NAMALWA (cell line): ENCODE data around the gene PHF11.

Source experiments
- DNase-seq: peaks from one replicate; pipeline ENCODE4 v3.0.0-alpha.2; 2015; ENCODE audit warnings: low spot score

PHF11 gene

DNA sequence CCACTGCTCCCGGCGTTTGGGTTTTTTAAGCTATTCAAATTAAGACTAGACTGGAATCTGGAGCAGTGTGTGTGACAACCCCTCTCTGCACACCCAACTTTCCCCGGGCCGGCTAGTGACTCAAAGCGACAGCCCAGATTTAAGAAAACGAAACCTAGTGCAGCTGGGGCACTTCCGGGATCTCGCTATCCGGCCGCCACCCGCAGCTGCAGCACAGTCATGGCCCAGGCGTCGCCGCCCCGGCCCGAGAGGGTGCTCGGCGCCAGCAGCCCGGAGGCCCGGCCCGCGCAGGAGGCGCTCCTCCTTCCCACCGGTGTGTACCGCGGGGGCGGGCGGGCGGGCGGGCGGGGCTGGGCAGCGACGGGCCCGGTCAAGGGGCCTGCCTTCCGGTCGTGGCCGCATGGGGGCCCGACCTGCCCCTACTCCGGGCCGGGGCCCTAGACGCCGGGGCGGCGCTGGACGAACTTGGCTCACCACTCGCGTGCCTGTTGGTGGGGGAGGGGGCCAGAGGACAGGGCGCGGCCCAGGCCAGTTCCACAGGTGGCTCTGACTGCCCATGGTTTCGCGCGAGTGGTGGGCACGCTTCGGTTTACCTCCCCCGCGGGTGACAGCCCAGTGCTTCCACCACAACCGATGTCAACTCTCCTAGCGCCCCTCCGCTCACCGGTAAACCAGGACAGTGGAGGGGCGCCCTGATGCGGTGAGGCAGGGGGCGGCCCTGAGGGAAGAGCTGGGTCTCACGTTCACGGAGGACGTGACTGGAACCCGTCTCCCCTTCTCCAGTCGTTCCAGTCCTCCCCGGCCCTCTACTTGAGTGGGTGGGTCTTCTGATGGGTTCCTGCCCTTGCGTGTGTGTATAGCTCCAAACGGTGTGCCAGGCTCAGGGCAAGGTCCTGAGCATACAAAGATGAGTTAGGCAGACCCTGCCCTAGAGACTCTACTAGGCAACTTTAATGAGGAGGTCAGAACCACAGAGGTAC is at the start of gene PHF11:
TSS of gene PHF11 (plus strand) at position 171 of the 980 bp plus-strand sequence. CDS start at position 220, 49 bp downstream.
- DNase-seq, result peak; percentile 94

DNA sequence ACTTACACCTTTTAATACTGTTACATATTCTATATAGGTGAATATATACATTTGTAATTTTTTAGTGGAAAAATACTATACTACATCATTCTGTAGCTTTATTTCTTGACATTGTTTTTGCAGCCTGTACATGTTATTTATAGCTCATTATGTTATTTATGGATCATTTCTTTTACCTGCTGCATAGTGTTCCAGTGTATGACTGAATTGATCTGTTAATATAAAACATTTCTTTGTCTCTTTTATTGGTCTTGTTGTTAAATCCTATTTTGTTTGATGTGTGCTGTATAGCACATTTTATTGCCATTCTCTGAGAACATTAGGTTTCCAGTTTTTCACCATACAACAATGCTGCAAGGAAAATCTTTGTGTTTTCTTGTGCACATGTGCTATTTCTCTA is 49.3 kb upstream of the PHF11 start:
- DNase-seq, result no peak

DNA sequence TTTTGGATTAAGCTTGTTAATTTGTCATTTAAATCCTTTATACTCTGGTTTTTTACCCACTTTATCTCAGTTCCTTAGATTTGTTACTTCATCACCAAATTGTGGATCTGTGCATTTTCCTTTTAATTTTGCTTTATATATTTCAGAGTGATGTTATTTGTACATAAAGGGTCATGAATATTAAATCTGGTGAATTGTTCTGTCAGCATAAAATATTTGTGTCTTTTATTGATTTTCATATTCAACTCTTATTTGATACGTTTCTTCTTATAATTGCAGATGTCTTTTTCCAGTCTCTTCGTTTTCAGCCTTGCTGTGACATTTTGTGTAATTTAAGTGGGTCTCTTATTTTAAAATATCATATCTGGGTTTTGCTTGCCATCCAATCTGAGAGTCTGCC is 47.0 kb upstream of the PHF11 start:
- DNase-seq, result no peak

DNA sequence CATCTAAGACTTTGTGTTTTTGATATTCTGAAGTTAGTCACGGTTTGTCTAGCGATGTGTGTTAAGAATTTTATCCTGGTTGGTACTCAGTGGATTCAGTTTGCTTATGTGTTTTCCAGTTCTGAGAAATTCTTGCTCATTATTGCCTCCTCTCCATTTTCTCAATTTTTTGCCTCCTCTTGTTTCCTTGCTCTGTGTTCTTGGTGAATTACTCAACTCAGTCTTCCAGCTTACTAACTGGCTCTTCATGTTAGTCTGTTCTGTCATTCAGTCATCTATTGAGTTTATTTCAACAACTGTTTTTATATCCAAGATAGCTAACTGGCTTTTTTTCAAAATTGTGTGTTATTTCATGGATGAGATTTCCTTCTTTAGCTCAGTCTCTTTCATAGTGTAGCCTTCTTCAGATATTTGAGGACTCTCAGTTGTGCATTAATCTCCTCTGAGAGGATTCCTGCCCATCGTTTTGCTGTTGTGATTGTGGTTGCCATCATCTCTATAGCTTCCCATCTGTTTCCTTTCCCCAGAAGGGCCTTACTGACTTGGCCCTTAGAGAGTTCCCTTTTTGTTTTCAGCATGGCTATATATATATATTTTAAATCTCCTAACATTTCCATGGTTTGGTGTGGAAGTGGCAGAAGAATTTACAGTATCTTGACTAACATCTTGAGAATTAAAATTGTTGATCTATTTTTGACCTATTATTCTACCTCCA is 45.5 kb upstream of the PHF11 start:
- no peak for DNase-seq

DNA sequence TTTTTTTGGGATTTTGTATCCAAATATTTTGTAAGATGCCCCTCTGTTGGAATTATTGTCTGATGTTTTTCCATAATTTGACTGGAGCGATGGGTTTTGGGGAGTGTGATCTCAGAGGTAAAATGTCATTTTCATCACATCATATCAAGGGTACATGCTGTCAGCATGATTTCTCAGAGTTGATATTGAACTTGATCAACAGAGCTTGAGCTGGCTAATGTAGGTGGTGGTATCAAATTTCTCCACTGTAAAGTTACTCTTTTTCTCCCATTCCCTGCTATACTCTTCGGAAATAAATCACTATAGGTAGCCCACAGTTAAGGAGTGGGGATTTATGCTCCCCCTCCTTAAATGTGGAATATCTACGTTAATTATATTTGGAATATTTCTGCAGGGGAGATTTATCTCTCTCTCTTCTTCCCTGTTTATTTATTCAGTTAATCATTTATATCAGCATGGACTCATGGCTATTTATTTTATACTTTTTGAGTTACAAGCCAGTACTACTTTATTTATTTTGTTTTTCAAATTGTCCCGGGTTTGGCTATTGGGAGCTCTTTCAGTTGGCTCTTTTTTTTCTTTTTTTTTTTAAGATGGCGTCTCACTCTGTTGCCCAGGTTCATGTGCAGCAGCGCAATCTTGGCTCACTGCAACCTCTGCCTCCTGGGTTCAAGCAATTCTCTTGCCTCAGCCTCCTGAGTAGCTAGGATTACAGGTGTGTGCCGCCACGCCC is 42.9 kb upstream of the PHF11 start:
- no peak for DNase-seq

DNA sequence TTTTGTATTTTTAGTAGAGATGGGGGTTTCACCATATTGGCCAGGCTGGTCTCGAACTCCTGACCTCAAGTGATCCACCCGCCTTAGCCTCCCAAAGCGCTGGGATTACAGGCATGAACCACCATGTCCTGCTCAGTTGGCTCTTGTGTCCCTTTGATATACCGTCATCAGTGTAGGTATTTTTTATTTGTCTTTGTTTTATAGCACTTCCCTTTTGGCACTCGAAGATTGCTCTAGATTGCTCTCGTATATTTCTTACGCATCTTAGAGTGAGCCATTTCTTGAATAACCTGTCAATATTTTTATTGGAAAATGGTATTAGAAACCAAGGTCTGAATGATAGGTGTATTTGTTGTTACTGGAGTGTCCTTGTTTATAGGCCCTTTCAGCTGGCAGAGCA is 42.3 kb upstream of the PHF11 start:
- DNase-seq, result no peak

DNA sequence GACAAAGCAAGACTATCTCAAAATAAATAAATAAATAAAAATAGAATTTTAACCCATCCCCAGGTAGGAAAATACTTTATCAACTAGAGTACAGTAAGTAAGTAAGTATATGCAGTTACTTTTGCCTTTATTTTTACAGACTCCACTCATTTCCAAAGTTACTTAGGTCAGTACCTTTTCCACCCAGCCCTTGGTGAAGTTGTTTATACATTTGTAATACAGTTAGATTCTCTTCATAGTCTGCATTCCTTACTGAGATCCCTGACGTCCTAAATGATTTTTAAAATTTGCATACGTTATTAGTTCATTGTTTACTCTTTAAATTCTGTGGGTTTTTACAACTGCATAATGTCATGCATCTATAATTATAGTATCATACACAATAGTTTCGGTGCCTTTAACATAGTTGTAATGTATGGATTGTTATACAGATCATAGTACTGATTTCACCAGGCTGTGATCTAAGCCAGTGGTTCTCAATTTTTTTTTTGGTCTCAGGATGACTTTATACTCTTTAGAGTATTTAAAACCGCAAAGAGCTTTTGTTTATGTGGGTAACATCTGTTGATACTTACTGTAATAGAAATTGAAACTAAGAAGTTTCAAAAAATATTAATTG is 41.3 kb upstream of the PHF11 start:
- peak; percentile 73 for DNase-seq

DNA sequence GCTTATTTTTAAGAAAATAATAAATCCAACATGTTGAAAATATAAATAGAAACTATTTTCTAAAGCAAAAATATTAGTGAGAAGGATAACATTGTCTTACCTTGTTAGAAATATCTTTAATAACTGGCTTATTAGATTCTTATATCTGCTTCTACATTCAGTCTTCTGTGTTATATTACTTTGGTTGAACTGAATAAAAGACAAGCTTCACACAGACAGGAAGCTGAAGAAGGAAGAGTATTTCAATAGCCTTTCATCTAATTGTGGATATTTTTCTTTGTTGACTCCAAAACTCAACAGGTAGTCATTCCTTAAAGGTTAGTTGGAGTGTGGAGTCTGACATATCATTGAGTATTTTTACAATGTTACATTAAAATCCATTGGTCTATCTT is 40.8 kb upstream of the PHF11 start:
- DNase-seq, result no peak

DNA sequence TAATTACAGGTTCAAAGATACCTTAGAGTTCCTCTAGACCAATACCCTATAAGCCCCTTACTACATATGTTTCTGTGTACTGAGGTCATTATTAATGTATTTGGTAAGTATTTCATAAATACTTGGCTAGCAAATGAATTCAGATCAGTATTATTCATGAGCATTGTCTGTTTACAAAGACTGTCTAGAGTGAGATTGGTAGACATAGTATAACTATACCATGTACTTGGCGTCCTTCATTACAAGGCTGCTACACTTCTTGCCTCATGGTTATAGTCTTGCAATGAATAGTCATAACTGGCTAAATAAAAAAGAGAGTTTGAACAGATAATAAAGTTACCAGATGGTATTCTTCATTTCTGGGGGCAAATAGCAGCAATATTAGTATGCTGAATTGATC is 39.6 kb upstream of the PHF11 start:
- DNase-seq, result no peak

DNA sequence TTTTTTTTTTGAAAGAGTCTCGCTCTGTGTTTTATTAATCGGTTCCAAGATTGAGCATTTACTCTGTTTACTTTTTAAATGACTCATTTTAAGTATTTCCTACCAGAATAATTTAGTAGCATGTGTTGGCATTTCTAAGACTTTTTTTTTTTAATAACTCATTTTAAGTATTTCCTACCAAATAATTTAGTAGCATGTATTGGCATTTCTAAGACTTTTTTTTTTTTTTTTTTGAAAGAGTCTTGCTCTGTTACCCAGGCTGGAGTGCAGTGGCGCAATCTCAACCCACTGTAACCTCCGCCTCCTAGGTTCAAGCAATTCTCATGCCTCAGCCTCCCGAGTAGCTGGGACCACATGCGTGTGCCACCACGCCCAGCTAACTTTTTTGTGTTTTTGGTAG is 38.5 kb upstream of the PHF11 start:
- no peak for DNase-seq

DNA sequence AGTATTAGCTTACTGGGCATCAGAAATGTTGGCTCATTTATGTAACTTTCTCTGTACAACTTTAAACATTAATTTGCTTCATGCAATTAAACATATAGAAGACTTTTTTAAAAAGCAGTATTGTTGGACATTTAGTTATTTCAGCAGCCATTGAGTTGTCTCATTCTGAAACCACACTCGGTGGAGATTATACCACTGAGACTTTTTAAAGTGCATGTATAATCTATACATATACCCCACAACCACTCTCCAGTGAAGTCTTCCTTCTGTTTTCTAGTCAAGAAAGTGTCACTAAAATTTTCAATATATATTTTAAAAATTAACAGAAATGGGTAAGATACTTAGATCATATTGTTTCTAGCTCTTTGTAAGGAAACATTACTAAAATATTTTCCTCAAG is 36.2 kb upstream of the PHF11 start:
- DNase-seq, result no peak

DNA sequence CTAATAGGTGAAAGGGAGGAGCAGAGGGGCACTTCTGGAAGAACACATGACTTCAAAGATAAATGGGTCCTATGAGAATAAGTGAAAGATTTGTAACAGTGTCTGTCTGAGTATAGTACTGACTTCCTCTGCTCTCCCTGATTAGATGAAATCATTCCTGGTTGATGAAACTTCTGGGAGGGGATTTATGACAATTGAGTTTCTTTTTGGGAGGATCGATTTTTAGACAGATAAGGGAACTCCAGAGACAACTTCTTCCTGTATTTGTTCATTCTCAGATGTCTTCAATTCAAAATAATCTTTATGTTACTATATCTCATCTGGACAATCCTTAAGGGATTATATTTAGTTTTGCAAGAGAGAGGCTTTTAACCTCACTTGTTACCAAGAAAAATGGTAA is 31.7 kb upstream of the PHF11 start:
- no peak for DNase-seq

DNA sequence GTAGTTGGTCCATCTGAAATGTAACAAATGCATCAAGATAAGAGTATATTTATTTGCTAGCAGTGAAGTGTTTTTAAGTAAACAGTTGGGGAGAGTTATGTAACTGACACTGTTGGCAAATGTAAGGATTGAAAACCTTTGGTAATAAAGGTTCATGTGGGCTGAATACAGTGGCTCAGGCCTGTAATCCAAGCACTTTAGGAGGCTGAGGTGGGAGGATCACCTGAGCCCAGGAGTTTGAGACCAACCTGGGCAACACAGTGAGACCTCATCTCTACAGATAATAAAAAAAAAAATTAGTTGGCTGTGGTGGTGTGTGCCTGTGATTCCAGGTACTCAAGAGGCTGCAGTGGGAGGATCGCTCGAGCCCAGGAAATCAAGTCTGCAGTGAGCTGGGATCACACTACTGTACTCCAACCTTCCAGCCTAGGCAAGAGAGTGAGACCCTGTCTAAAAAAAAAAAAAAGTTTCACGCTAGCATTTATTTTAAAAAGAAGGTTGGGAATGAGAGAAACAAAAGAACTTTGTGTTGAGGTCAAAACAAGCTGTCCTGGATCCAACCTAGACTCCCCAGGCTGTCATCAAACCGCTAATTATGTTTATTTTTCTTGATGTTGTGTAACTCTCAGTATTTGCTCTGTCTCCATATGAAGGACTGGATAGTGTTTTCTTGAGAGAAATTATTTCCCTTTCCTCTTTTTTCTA is 31.0 kb upstream of the PHF11 start:
- DNase-seq, result no peak

DNA sequence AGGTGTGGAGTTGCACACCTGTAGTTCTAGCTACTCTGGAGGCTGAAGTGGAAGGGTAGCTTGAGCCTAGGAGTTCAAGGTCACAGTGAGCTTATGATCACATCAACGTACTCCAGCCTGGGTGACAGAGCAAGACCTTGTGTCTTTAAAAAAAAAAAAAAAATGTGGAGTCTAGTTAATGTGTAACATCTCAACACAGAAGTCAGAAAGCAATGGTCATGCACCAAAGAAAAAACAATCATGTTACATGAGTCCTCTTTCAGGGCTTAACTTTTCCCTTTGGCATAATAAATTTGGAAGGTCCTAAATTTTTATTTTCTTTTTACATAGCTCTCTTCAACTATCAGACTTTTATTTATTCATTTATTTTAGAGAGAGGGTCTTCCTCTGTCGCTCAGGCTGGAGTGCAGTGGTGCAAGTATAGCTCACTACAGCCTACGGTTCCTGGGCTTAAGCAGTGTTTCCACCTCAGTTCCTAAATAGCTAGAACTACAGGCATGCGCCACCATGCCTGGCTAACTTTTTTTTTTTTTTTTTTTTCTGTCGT is 29.4 kb upstream of the PHF11 start:
- no peak for DNase-seq

DNA sequence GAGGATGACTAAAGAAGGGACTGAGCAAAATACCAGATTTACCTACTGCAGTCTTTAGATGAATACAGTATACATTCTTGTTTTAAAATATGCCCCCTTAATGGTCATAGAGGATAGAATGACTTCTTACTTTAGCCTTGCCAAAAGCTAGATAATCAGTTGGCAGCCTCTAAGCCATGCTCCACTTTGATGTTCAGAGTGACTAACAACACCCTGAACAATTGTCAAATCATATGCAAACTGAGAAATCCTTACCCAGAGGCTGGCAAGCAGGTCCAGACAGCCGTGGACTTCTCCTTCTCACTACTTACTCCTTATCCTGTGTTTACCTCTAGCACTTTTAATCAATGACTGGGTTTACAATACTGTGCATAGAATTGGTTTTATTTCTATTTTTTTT is 23.6 kb upstream of the PHF11 start:
- DNase-seq, result no peak

DNA sequence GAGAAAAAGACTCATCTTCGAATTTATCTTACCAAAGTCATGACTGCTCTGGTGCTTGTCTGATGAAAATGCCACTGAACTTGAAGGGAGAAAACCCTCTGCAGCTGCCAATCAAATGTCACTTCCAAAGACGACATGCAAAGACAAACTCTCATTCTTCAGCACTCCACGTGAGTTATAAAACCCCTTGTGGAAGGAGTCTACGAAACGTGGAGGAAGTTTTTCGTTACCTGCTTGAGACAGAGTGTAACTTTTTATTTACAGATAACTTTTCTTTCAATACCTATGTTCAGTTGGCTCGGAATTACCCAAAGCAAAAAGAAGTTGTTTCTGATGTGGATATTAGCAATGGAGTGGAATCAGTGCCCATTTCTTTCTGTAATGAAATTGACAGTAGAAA is 19.2 kb upstream of the PHF11 start:
- DNase-seq, result no peak

DNA sequence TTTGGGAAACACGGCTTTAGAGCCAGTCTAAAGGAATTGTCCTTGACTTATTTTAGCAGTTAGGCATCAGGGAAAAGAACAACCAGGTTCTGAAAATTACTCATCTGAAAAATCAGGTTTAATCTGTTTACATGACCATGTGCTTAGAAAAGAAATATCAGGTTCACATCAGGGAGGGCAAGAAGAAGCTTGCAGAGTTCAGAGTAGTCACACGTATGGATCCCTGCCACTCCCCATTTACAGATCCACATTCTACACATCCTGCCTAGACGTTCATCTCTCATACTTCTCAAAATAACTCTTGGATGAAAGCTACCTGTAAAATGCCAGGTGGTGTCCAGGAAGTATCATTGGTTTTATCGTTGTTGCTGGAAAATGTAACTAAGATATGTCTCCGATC is 14.0 kb upstream of the PHF11 start:
- no peak for DNase-seq

DNA sequence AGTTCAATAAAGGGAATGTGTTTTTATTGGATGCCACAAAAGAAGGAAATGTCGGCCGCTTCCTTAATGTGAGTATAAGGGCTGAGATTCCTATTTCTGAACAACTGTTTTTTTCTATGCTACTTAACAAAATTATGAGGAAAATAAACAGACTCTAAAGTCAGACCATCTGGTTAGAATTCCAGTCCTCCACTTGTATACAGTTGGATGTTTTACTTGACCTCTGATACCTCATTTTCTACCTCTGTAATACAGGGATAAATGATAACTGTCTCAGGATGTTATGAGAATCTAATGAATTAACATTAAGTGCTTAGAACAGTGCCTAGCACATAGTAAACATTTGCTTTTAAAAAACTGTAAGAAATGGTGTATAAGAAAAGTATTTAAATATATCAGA is 7.2 kb upstream of the PHF11 start:
- DNase-seq, result no peak

DNA sequence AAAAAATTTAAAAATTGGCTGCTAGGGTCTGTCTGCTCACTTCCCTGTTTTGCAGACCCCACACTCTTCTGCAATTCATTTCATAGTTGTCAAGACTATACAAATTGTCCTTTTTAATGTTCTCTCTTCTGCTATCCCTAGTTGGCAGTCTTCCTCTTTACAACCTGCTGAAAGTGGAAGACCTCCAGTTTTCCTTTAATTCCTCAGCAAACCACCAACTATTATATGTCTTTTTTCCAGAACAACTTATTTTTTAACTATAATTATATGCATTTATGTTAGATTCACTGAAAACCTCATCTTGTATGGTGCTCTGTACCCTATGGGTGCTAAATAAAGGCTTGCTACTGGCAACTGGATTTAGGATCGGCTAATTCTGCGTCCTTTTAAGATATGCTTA is 1.1 kb upstream of the PHF11 start:
- DNase-seq, result peak; percentile 35

DNA sequence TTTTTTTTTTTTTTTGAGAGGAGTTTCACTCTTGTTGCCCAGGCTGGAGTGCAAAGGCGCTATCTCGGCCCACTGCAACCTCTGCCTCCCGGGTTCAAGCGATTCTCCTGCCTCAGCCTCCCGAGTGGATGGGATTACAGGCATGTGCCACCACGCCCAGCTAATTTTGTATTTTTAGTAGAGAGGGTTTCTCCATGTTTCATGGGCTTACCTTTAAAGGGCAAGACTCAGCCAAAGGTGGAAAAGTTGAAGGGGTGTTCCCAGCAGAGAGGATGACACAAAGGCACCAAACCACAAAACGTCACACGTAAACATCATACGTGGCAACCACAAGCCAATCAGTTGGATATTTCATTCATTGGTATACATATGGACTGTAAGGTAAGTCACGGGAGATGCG is 1.1 kb downstream of the PHF11 start:
- DNase-seq, result peak; percentile 13

DNA sequence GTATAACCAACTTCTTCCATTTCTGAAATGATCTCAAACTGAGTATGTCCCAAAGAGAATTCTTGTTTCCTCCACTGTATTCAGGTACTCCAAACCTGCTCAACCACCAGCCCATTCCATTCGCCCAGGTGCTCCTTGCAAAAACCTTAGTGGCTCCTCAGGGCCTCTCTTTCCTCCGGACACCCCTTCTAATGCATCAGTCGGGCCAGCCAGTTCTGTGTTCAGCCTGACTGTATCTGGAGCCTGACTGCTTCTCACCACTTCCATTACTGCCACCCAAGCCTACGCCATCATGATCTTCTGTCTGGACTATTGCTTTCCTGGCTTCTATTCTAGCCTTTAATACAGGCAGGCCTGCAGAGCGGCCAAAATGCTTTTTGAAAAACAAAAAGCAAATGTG is 1.5 kb downstream of the PHF11 start:
- DNase-seq, result no peak
